HG03457 (cell line): ENCODE results near the gene SERHL2.
"Not testable (repeated sequence)": the region's sequence is repeated elsewhere in the genome, so short reads cannot be mapped to it uniquely, and the experiment has no call there.

Experiments used
- ATAC-seq: cut with Tn5 transposase; IDR thresholded peaks from one replicate; pipeline ENCODE4 v1.9.1; 2021; ENCODE audit warnings: moderate number of reproducible peaks; ENCODE audit not compliant: unreplicated experiment

The SERHL2 gene

DNA sequence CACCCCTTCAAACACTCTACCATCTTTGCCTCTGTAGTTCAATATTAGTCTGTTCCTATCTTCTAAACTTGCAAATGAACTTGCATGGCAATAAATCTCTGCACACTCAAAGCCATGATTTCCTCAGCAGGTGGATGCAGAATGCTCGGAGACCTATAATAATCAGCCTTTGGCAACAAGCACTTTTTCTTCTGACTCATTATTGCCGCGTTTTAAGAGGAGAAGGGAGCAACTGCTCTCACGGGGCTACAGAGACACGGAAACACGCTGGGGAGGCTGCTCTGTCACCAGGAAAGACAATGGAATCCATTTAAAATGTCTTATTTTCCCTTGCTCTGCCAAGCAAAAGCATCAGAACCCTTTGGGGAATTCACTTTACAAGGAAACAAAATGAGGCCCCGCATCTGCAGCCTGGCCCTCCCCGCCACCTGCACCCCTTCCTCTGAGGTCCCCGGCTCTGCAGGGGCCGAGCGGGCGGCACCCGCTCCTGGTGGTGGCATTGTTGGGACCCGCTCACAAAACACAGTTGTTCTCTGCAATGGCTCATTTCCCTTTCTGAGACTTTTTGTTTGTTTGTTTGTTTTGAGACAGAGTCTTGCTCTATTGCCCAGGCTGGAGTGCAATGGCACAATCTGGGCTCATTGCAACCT lies 18.5 kb upstream of the SERHL2 start:
- ATAC-seq: not testable (repeated sequence)

DNA sequence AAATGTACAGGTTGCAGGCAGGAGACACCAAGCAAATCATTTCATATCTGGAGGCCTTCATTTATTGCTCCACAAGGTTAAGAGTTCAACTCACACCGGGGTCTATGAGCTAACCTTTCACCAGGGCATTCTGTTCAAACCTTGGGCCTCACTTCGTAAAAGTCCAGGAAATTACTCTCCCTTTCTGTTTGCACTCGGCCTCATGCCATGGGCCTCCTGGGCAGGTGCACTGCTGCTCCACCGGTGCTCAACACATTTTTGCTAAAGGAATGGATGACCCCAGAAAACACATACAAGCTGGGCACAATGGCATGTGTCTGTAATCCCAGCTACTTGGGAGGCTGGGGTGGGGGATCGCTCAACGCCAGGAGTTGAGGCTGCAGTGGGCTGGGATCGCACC lies 17.6 kb upstream of the SERHL2 start:
- ATAC-seq: no peak

DNA sequence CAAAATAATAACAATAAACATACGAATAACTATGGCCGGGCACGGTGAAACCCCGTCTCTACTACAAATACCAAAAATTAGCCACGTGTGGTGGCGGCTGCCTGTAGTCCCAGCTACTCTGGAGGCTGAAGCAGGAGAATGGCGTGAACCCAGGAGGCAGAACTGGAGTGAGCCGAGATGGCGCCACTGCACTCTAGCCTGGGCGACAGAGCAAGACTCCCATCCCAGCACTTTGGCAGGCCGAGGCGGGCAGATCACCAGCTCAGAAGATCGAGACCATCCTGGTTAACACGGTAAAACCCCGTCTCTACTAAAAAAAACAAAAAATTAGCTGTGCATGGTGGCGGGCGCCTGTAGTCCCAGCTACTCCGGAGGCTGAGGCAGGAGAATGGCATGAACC lies 17.1 kb upstream of the SERHL2 start:
- not testable (repeated sequence) for ATAC-seq

DNA sequence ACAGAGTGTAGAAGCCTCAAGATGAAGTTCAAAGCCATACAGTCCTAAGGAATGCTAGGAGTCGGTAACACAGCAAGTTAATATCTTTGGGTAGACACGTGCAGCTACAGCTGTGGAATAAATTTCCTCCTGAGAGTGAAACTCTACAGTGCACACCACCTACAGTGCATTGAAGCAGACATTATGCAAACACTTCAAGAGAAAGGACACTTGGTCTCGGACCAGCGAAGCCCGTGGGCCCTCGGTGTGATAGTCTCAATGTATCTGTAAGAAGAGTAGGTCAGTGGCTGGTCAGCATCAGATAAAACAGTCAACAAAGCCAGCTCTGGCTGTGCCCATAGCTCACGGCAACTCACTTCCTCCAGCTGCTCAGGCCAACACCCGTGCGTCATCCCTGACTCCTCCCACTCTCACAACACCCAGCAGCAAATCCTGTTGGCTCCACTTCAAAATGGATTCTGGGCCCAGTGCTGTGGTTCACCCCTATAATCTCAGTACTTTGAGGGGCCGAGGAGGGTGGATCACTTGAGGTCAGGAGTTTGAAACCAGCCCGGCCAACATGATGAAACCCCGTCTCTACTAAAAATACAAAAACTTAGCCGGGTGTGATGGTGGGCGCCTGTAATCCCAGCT lies 16.4 kb upstream of the SERHL2 start:
- not testable (repeated sequence) for ATAC-seq

DNA sequence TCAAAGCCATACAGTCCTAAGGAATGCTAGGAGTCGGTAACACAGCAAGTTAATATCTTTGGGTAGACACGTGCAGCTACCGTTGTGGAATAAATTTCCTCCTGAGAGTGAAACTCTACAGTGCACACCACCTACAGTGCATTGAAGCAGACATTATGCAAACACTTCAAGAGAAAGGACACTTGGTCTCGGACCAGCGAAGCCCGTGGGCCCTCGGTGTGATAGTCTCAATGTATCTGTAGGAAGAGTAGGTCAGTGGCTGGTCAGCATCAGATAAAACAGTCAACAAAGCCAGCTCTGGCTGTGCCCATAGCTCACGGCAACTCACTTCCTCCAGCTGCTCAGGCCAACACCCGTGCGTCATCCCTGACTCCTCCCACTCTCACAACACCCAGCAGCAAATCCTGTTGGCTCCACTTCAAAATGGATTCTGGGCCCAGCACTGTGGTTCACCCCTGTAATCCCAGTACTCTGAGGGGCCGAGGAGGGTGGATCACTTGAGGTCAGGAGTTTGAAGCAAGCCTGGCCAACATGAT lies 14.5 kb upstream of the SERHL2 start:
- ATAC-seq: not testable (repeated sequence)

DNA sequence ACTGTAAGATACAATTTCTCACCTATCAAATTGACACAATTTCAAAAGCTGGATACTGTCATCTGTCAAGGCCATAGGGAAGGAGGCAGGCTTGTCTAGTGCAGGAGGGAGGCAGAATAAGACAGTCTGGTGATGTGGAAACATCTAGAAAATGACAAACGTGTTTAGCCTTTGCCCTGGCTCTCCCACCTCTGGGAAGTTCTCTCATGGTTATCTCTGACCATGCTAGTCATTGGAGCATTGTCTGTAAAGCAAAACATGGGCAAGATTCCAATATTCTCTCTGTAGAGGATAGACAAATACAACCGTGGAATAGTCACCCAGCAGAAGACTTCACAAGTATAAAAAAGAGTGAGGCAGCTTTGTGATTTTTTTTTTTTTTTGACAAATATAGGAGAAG lies 9.1 kb upstream of the SERHL2 start:
- no peak for ATAC-seq

DNA sequence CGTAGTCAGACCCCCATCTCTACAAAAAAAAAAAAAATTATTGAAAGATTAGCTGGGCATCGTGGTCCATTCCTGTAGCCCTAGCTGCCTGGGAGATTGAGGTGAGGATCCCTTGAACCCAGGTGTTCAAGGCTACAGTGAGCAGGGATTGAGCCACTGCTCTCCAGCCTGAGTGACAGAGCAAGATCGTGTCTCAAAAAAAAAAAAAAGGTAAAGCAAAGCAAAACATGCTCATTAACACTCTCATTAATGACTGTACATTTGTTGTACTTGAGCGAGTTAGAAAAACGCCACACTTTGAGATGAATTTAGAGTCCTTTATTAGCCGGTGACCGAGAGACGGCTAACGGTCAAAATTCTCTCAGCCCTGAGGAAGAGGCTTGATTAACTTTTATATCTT lies 6.2 kb upstream of the SERHL2 start:
- no peak for ATAC-seq

DNA sequence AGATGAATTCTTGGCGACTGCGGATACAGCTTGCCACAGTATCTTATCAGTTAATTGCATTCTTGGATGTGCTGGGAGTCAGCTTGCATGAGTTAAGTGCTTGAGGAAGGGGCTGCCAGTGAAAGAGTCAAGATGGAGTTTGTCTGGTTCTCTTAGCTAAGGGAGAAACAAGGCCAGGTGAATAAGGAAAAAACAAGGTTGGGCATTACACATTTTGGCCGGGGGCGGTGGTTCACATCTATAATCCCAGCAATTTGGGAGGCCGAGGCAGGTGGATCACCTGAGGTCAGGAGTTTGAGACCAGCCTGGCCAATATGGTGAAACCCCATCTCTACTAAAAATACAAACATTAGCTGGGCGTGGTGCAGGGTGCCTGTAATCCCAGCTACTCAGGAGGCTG lies 5.6 kb upstream of the SERHL2 start:
- not testable (repeated sequence) for ATAC-seq

DNA sequence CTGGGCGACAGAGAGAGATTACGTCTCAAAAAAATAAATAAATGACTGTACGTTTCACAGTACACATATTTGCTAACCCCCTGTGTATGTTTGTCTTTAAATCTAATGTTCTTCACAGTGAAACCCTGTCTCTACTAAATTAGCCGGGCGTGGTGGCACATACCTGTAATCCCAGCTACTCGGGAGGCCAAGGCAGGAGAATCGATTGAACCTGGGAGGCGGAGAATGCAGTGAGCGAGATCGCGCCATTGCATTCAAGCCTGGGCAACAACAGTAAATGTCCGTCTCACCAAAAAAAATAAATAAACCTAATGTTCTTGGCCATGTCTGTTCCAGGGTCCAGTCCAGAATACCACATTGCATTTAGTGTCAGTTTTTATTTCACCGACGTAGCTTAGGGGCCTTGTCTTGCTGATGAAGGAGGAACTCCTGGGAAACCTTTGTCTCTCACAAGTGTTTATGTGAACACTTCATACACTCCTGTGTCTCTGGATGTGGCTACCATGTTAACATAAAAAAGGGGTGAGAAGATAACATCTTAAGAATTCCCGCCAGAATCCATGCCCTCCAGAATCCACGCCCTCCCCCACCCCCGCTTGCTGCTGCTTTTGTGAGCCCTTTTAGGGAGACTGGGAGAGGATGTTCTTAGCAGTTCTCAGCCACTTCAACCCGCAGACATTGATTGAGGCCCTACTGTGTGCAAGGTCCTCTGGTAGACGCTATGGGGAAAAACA lies 5.0 kb upstream of the SERHL2 start:
- ATAC-seq: no peak

DNA sequence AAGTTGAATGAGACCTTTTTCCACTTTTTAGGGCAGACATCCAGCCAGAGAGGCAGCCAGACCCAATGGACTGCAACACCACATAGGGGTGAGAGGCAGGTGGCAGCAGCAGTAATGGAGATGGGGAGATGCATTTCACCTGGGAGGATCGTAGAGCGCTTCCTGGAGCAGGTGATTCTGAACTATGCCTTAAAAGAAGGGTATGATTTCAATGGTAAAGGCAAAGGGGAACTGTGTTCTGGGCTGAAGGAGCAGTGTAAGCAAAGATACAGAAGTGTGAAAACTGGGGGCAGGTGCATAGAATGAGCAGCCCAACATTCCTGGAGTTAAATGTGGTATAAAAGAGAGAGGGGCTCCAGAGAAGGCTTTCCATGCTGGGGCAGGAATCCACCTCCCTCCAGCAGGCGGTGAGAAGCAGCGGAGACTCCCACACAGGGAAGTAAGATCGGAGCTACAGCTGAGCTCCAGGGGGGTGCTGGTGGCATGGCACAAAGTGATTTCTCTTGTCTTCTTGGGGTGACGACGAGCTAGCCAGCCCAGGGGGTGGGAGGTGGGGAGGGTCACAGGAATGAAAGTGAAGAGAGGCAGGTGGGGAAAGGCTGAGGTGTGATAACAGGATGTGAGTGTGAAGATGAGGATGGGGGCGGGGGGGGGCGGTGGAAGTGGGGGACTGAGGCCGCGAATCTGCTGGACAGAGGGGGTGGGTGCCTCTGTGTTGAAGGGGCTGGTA lies 4.3 kb upstream of the SERHL2 start:
- ATAC-seq: no peak

DNA sequence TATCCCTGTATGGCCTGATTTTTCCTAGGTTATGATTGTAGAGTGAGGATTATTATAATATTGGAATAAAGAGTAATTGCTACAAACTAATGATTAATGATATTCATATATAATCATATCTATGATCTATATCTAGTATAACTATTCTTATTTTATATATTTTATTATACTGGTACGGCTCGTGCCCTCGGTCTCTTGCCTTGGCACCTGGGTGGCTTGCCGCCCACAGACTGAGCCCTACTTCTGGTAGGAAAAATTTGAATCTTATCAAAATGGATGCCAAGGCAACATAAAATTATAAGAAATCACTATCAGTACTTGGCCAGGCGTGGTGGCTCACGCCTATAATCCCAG lies 1.5 kb upstream of the SERHL2 start:
- not testable (repeated sequence) for ATAC-seq

DNA sequence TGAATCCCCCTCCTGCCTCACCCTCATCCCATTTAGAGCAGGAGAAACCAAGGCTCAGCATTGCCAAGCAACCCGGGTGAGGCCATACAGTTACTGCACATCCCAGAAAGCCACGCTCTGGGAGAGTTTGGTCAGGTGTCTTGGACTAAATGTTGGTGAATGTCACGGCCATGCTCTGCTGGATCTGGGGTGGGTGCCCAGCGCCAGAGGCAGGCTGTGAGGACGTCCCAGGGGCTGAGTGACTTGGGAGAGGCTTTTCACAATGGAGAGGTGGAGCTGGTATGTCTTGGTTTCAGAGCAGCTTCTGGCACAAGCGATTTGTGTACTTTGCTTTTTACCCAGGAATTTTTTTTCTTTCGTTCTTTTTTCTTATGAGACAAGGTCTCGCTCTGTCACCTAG lies 6.6 kb downstream of the SERHL2 start:
- no peak for ATAC-seq

DNA sequence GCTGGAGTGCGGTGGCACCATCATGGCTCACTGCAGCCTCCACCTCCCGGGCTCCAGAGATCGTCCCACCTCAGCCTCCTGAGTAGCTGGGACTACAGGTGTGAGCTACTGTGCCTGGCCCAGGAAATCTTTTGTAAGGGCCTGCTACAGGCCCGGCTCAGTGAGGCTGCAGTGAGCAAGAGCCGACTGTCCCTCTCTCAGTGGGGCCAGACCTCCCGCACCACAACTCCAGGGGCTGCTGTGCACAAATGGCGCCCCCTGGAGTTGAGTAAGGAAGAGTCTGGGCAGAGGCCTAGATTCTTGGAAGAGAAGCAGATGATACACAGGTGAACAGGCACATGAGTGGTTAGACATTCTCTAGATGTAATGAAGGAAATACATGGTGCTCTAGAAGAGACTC lies 7.0 kb downstream of the SERHL2 start:
- no peak for ATAC-seq

DNA sequence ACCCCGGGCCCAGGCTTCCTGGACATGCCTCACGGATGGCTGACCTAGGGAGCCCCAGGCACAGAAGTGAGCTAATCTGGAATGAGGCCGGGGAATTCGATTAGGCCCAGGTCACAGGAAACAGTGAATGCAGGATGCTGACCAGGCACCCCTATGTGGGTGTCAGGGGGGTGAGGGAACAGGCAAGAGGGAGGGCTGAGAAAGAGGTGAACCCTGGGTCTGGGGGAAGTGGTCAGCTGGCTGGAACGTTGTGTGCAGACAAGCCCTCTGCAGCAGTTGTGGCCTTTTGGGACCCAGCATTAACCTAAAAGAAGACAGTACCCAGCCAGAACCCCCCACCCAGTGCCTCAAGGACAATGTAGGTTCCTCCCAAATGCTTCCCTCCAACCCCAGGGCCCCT lies 8.1 kb downstream of the SERHL2 start:
- ATAC-seq: no peak

DNA sequence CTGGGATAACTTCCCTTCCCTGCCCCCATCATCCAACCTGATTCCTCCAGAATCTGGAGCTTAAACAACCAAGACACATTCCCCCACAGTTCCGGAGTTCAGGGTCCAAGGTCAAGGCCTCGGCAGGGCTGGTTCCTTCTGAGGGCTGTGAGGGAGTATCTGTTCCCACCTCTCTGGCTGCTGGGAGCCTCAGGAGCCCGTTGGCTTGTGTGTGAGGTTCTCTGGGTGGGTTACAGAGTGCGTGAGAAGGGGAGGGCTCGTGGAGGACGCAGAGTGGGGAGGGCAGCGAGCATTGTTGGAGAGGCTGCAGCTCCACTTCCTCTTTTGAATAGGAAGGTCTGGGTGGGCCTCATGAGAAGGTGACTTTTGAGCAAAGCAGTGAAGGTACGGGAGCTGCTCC lies 8.5 kb downstream of the SERHL2 start:
- no peak for ATAC-seq

DNA sequence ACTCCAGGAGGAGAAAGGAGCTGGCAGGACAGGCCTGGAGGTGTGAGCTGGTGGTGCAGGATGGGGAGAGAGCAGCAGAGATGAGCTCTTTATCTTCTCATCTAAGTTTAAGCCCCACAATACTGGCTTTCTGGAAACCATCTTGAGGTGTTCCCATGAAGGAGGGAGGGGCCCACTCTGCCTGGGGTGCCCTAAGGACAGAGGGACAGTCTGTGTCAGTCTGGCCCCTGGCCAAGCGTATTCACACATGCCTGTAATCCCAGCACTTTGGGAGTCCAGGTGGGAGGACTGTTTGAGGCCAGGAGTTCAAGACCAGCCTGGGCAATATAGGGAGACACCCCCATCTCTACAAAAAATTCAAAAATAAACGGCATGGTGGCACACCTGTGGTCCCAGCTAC lies 8.9 kb downstream of the SERHL2 start:
- ATAC-seq: no peak

DNA sequence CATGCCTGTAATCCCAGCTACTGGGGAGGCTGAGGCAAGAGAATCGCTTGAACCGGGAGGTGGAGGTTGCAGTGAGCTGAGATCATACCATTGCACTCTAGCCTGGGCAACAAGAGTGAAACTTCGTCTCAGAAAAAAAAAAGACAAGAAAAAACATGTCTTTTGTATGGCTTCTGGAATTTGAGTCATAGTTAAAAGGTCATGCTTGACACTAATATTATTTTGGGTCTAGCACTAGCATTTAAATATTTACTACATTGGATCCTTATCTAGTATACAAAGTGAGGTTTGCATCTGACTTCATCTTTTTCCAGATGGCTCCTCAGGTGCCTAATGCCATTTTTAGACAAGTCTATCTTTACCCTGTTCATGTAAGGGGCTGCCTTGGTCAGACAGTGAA lies 10.2 kb downstream of the SERHL2 start:
- ATAC-seq: not testable (repeated sequence)

DNA sequence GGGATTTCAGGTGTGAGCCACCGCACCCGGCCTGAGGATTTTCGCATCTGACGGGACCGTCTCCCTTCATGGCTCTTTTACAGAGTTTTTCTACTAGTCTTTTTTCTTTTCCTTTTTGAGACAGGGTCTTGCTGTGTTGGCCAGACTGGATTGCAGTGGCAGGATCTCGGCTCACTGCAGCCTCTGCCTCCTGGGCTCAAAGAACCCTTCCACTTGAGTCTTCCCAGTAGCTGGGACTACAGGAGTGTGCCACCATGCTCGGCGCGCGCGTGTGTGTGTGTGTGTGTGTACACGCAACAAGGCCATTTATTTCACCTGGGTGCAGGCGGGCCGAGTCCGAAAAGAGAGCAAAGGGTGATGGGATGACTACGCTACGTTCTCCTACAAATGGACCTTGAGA lies 10.9 kb downstream of the SERHL2 start:
- ATAC-seq: no peak

DNA sequence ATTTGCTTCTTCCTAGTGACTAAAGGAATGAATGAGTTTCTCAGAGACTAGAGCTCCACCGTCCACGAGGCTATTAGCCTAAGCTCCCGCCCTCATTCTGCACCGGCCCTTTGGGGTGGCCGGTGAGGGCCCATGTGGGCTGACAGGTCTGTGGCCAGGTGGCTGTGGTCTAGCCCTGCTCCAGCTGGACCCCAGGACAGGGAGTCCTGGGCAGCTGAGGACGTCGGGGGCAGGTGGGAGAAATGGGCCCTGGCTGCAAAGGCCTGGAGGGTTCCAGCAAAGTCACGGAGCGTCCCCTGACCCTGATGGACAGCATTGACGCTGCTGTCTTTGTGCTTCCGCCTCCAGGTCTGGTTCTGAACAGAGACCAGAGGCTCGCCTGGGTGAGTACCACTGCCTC lies 12.2 kb downstream of the SERHL2 start:
- no peak for ATAC-seq

DNA sequence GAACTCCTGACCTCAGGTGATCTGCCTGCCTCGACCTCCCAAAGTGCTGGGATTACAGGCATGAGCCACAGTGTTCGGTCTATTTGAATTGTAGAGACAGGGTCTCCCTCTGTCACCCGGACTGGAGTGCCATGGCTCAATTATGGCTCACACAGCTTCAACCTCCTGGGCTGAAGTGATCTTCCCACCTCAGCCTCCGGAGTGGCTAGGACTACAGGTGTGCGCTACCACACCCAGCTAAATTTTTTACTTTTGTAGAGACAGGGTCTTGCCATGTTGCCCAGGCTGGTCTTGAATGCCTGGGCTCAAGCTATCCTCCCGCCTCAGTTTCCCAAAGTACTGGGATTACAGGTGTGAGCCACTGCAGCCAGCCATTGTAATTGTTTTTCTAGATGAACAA lies 14.2 kb downstream of the SERHL2 start:
- ATAC-seq: not testable (repeated sequence)

DNA sequence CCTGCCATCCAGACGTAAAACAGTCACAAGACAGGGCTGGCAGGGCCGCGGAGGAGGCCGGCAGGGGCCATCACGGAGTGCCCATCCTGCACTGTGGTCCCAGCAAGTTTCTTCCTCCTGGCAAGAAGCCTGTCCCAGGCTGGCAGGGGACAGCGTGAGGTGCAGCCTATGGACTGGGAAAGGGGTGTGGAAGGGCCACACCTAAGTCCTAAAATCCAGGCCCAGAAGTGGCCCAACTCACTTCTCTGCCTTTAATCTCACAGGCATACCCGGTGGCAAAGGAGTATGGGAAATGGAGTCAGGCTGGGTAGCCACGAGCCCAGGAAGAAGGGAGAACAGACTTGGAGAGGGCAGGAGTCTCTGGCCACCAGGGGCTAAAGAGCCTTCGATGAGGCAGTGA lies 16.8 kb downstream of the SERHL2 start:
- not testable (repeated sequence) for ATAC-seq
